ENCODE measurements around the gene MTF2. TPM values are rescaled to one million over a fixed set of nuclear protein-coding genes. Genes with fewer than 3 reads are reported as not detected.

The MTF2 gene
- total and polyA plus RNA-seq, 5 donors: 5.0 to 10.3 (median 9.3) TPM

DNA sequence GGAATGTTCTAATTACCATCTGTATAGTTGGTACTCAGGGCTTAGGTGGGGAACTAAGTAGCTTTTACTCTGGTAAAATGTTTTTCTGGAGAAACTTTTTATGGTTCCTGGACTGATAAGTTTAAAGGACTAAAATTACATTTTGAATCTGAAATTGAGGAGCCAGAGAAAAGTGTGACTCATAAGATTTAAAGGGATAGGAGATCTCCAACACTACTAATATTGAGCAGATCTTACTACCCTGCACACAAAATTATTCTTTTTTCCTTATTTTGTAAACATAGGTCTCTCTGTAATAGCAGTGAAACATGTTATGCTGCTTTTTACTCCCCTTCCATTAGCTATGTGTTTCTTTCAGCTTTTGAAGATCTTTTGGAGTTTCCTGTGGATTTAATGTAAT lies 32.5 kb downstream of the MTF2 start:
- intact Hi-C loops (cut with DNase I): no loop called here
- Histone ChIP-seq H3K4me3 (ENCODE audit: low read length) (no peak overlapping the region), H3K4me1 (ENCODE audit: control insufficient read depth, insufficient read depth, low read length) (no peaks in the 10 kb centered on the region), H3K27me3 (ENCODE audit: control insufficient read depth, insufficient read depth) (no peaks in the 10 kb centered on the region), H3K9me3 (ENCODE audit: control insufficient read depth, low read length) (no peaks in the 10 kb centered on the region), H3K27ac (ENCODE audit: low read length) (no peak overlapping the region)
- DNase-seq (no peak), ATAC-seq (no peak)

- ATAC-seq: no peak
Measured at GRCh38 chr1:93113127-93113526, 34.0 kb downstream of the MTF2 start.

GRCh38 chr1:93114391-93114790 lies 35.3 kb downstream of the MTF2 start:
- intact Hi-C loops (cut with DNase I): no loop called here

More at GRCh38 chr1:93113127-93113526, 34.0 kb downstream of the MTF2 start:
- Histone ChIP-seq H3K4me1 (ENCODE audit: control insufficient read depth, insufficient read depth, low read length) (no peaks in the 10 kb centered on the region), H3K9me3 (ENCODE audit: control insufficient read depth, low read length) (no peaks in the 10 kb centered on the region), H3K27me3 (ENCODE audit: control insufficient read depth, insufficient read depth) (no peaks in the 10 kb centered on the region), H3K4me3 (ENCODE audit: low read length) (no peak overlapping the region), H3K27ac (ENCODE audit: low read length) (no peak overlapping the region)
- intact Hi-C loops (cut with DNase I): no loop called here
- no peak for DNase-seq
- 92% methylated on average over 3 of the region's 3 CpGs for WGBS

DNA sequence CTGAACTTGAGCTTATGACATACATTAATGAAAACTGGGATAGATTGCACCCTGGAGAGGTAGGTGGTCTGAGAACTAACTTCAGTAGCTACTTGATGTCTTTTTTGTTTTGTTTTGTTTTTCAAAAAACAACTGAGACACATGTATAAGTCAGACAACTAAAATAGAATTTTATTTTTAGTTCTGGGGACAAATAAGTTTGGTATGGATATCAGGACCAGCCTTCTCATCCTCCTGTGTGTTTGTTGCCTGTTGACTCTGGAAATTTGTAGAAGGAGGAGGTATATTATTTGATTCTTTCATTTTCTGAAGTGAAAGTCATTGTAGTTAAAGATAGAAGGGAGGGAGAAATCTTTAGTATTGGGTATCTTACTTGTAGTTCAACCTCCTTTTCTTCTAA lies 41.5 kb downstream of the MTF2 start:
- no peak overlapping the region for H3K4me3 ChIP-seq (ENCODE audit: low read length)
- H3K27ac ChIP-seq (ENCODE audit: low read length): no peak overlapping the region
- no peak for ATAC-seq
- no peaks in the 10 kb centered on the region for H3K9me3 ChIP-seq (ENCODE audit: control insufficient read depth, low read length)
- no peaks in the 10 kb centered on the region for H3K4me1 ChIP-seq (ENCODE audit: control insufficient read depth, insufficient read depth, low read length)
- no peaks in the 10 kb centered on the region for H3K27me3 ChIP-seq (ENCODE audit: control insufficient read depth, insufficient read depth)
- intact Hi-C loops (cut with DNase I): no loop called here
- DNase-seq: no peak

More at GRCh38 chr1:93114391-93114790, 35.3 kb downstream of the MTF2 start:
- Histone ChIP-seq H3K27ac (ENCODE audit: low read length) (no peak overlapping the region), H3K27me3 (ENCODE audit: control insufficient read depth, insufficient read depth) (no peaks in the 10 kb centered on the region), H3K9me3 (ENCODE audit: control insufficient read depth, low read length) (no peaks in the 10 kb centered on the region), H3K4me3 (ENCODE audit: low read length) (no peak overlapping the region), H3K4me1 (ENCODE audit: control insufficient read depth, insufficient read depth, low read length) (no peaks in the 10 kb centered on the region)
- ATAC-seq: no peak
- DNase-seq: no peak
- 100% methylated on average over 2 of the region's 2 CpGs for WGBS

GRCh38 chr1:93123201-93123783 lies 44.2 kb downstream of the MTF2 start:
- H3K4me3 ChIP-seq (ENCODE audit: low read length): no peak overlapping the region
- ATAC-seq: no peak
- no peak overlapping the region for H3K27ac ChIP-seq (ENCODE audit: low read length)
- WGBS: 89% methylated on average over 4 of the region's 4 CpGs
- no peak for DNase-seq
- intact Hi-C loops (cut with DNase I): no loop called here
- no peaks in the 10 kb centered on the region for H3K9me3 ChIP-seq (ENCODE audit: control insufficient read depth, low read length)
- H3K27me3 ChIP-seq (ENCODE audit: control insufficient read depth, insufficient read depth): no peaks in the 10 kb centered on the region
- H3K4me1 ChIP-seq (ENCODE audit: control insufficient read depth, insufficient read depth, low read length): no peaks in the 10 kb centered on the region

DNA sequence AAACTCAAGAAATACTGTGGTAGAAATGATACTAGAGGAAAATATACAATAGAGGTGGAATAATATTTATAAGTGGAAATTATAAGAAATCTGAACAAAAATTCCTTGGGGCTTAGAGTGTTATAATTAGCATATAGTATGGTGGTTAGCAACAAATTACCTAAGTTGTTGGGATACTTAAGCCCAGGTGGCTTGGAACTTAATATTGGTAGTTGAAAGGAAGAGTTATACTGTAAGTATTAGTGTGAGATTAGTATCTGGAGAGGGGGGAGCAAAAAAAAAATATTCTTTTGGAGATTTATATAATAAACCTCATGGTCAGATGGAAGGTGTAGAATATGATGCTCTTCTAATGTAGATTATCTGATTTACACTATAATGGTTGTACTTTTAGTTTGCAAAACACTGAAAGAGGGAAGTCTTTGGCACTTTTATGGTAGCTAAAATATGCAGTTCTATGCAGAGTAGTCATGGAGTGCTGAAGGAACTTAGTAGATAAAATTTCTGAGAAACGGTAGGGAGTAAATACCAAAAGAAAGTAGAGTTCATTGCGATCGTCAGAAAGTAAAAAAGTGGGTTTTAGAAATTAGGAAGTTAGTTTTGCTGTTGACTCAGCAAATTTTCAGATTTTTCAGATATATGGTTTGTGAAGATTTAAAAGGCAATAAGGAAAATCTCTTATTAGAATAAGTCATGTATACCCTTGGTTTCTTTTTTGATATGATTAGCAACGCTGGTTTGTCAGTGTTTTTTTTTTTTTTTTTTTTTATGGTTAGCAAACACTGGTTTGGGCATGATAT lies 45.7 kb downstream of the MTF2 start:
- H3K4me1 ChIP-seq (ENCODE audit: control insufficient read depth, insufficient read depth, low read length): no peaks in the 10 kb centered on the region
- ATAC-seq (no peak), DNase-seq (no peak)
- H3K27me3 ChIP-seq (ENCODE audit: control insufficient read depth, insufficient read depth): no peaks in the 10 kb centered on the region
- intact Hi-C loops (cut with DNase I): no loop called here
- no peaks in the 10 kb centered on the region for H3K9me3 ChIP-seq (ENCODE audit: control insufficient read depth, low read length)
- no peak overlapping the region for H3K4me3 ChIP-seq (ENCODE audit: low read length)
- 77% methylated on average over 4 of the region's 4 CpGs for WGBS
- H3K27ac ChIP-seq (ENCODE audit: low read length): no peak overlapping the region

DNA sequence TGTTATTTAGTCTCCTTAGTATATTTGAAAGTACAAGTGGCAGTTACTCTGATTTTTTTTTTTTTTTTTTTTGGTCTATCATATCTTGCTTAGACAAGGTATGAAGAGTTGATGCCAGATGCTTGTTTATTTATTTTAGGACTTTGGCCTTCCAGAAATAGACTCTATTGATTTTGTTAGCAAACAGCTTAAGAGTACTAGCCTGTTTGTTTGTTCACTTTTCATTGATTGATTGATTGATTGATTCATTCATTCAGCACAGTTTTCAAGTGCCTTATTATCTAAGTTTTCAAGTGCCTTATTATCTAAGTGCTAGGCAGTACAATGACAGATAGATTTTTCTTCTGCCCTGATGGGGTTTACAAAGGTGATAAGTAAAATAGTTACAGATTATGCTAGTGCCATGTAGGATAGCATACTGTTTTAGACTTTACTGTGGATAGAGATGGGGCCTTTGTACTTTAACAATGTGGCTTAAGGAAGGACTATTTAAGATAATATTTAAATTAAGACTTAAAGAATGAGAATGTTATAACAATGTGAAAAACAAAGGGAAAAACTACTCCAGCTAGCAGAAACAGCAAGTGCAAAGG lies 50.5 kb downstream of the MTF2 start:
- no peak overlapping the region for H3K4me3 ChIP-seq (ENCODE audit: low read length)

DNA sequence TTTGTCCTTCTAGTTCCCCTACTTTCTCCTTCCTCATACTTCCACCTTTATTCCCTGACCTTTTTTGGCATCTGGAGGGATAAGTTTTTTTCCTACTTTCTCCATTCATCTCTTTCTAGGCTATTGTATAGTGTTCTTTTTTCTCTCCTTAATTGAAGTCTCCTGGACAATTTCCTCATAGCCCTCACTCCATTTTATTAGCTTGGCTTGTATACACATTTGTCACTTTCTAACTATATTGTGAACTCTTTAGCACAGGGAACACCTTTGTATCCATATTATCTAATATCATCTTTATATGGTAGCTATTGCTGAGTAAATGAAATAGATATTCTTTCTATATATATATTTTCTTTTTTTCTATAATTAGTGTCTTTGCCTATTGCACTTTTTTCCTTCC lies 53.6 kb downstream of the MTF2 start:
- intact Hi-C loops (cut with DNase I): no loop called here
- H3K27ac ChIP-seq (ENCODE audit: low read length): no peak overlapping the region
- no peaks in the 10 kb centered on the region for H3K9me3 ChIP-seq (ENCODE audit: control insufficient read depth, low read length)
- H3K4me3 ChIP-seq (ENCODE audit: low read length): no peak overlapping the region
- no peaks in the 10 kb centered on the region for H3K27me3 ChIP-seq (ENCODE audit: control insufficient read depth, insufficient read depth)
- no peak for DNase-seq
- ATAC-seq: no peak
- no peaks in the 10 kb centered on the region for H3K4me1 ChIP-seq (ENCODE audit: control insufficient read depth, insufficient read depth, low read length)

More for the DNA sequence above, 50.5 kb downstream of the MTF2 start:
- no peak for DNase-seq
- Histone ChIP-seq H3K4me1 (ENCODE audit: control insufficient read depth, insufficient read depth, low read length) (no peaks in the 10 kb centered on the region), H3K27ac (ENCODE audit: low read length) (no peak overlapping the region), H3K9me3 (ENCODE audit: control insufficient read depth, low read length) (no peaks in the 10 kb centered on the region), H3K27me3 (ENCODE audit: control insufficient read depth, insufficient read depth) (no peaks in the 10 kb centered on the region)
- intact Hi-C loops (cut with DNase I): no loop called here
- ATAC-seq: no peak

DNA sequence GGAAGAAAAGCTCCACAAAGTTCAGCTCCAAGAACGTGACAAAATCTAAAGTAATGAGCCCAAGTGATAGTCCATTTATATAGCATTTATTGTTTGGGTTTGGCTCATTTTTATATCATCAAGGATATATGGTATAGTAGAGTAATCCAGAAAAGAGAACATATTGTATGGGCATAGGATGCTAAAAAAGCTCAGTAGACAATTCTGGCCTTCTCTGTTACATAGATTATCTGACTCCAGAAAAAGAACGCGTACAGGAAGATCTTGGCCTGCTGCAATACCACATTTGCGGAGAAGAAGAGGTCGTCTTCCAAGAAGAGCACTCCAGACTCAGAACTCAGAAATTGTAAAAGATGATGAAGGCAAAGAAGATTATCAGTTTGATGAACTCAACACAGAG lies 57.4 kb downstream of the MTF2 start:
- Histone ChIP-seq H3K4me1 (ENCODE audit: control insufficient read depth, insufficient read depth, low read length) (no peaks in the 10 kb centered on the region), H3K27ac (ENCODE audit: low read length) (no peak overlapping the region), H3K27me3 (ENCODE audit: control insufficient read depth, insufficient read depth) (no peaks in the 10 kb centered on the region), H3K9me3 (ENCODE audit: control insufficient read depth, low read length) (no peaks in the 10 kb centered on the region), H3K4me3 (ENCODE audit: low read length) (no peak overlapping the region)
- 95% methylated on average over 5 of the region's 5 CpGs for WGBS
- DNase-seq (no peak), ATAC-seq (no peak)
- intact Hi-C loops (cut with DNase I): no loop called here

- WGBS: 62% methylated on average over 3 of the region's 3 CpGs
- H3K27me3 ChIP-seq (ENCODE audit: control insufficient read depth, insufficient read depth): no peaks in the 10 kb centered on the region
- ATAC-seq (no peak), DNase-seq (no peak)
- no peaks in the 10 kb centered on the region for H3K9me3 ChIP-seq (ENCODE audit: control insufficient read depth, low read length)
- intact Hi-C loops (cut with DNase I): no loop called here
- no peak overlapping the region for H3K27ac ChIP-seq (ENCODE audit: low read length)
- H3K4me3 ChIP-seq (ENCODE audit: low read length): no peak overlapping the region
- no peaks in the 10 kb centered on the region for H3K4me1 ChIP-seq (ENCODE audit: control insufficient read depth, insufficient read depth, low read length)
Measured at GRCh38 chr1:93137604-93138292, 58.7 kb downstream of the MTF2 start.

DNA sequence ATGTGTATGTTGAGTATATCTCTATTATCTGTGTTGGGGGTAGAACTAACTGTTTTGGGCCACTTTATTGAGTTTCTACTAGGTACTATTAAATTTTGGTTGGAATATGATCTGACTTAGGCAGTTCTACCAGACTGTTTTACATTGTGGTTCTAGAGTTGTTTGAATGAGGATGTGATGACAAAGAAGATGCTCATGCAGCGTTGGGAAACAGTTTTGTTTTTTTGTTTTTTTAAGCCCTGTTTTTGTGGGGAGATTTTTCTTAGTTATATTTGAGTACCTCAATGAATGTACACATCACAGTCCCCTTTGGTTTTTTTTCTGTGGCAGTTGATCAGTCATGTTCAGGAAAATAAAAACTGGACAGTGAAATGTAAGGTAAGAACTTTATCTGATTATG lies 61.0 kb downstream of the MTF2 start:
- Histone ChIP-seq H3K9me3 (ENCODE audit: control insufficient read depth, low read length) (no peaks in the 10 kb centered on the region), H3K4me1 (ENCODE audit: control insufficient read depth, insufficient read depth, low read length) (no peaks in the 10 kb centered on the region), H3K27ac (ENCODE audit: low read length) (no peak overlapping the region), H3K4me3 (ENCODE audit: low read length) (no peak overlapping the region), H3K27me3 (ENCODE audit: control insufficient read depth, insufficient read depth) (no peaks in the 10 kb centered on the region)
- intact Hi-C loops (cut with DNase I): no loop called here
- ATAC-seq (no peak), DNase-seq (no peak)
- 78% methylated on average over 1 of the region's 1 CpG for WGBS
